ENCODE measurements around the gene CD38.
"Not testable (repeated sequence)": the region's sequence is repeated elsewhere in the genome, so short reads cannot be mapped to it uniquely, and the experiment has no call there.

CD38 gene

DNA sequence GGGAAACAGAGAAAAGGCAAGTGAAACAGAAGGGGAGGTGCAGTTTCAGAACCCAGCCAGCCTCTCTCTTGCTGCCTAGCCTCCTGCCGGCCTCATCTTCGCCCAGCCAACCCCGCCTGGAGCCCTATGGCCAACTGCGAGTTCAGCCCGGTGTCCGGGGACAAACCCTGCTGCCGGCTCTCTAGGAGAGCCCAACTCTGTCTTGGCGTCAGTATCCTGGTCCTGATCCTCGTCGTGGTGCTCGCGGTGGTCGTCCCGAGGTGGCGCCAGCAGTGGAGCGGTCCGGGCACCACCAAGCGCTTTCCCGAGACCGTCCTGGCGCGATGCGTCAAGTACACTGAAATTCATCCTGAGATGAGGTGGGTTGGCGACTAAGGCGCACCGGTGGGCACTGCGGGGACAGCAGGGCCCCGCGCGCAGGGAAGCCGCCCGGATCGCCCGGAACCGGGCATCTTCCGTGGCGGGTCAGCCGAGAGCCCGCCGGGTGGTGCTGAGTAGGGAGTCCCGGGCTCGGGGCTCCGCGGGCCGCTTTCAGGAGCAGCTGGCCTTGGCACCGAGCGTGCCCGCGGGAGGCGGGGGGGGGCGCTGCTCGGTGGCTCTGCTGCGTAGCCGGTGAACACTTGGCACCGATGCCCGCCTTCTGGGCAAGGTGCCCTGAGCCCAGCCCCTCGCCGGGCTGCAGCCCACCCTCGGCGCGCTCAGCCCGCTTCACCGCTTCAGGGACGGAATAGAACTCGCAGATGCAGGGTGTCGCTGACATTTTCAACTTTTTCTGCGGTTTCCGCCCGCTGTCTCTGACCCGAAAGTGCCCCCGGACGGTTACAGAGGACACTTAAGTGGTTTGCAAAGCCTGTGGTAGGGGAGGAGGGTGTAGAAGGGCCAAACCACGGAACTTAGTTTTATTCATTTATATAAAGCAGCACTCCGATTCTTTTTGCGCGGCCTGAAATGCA lies at the start of gene CD38:
TSS of gene CD38 (plus strand) at position 40 of the 953 bp plus-strand sequence. CDS start at position 127, 87 bp downstream.
- DNase-seq = peak; percentile 74

DNA sequence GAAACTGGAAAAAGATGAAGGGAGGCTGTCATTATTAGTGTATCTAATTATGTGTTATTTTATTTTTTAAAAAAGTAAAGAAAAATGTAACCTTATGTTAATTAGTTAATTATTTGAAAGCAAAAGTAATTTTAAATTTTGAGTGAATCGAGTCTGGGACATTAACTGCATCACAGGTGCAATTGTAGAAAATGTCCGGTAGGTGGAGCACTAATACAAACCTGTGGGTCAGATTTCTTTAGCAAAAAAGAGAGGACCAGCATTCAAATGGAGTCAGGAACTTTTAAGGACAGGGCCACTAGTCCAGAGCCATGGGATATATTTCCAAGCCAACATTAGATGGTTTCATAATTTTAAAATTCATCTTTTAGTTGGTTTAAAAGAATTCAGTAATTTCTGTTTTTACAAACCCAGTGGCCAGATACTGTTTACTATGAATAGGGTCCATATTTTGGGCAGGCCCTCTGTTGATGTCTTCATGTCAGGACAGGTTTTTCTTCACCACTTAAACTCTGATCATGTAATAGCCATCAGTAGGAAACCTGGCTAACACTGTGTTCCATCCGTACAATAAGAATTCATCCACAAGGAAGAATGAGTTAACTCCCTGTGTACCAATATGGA lies 48.1 kb upstream of the CD38 start:
- no peak for DNase-seq

DNA sequence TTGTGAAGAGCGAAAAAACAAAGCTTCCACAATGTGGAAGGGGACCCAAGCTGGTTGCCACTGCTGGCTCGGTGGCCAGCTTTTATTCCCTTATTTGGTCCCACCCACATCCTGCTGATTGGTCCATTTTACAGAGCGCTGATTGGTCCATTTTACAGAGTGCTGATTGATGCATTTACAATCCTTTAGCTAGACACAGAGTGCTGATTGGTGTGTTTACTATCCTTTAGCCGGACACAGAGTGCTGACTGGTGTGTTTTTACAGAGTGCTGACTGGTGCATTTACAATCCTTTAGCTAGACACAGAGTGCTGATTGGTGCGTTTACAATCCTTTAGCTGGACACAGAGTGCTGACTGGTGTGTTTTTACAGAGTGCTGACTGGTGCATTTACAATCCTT lies 45.1 kb upstream of the CD38 start:
- DNase-seq = not testable (repeated sequence)

DNA sequence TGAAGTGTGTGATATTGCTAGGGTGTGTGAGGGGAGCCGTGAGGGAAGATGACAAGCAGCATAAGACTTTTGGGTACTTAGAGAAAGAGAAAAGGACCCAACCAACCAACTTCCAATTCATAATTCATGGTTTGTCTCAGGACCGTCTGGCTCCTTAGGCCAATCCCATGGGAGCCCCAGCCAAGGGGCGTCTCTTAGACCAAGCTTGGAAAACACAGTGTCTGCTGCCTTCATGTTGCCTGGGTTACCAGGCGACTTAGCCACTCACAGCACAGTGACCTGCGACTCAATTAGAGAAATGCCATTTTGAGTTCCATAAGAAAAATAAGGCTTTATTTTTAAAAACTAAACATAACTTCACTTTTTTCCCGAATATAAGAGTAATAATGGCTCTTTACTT lies 42.6 kb upstream of the CD38 start:
- no peak for DNase-seq

DNA sequence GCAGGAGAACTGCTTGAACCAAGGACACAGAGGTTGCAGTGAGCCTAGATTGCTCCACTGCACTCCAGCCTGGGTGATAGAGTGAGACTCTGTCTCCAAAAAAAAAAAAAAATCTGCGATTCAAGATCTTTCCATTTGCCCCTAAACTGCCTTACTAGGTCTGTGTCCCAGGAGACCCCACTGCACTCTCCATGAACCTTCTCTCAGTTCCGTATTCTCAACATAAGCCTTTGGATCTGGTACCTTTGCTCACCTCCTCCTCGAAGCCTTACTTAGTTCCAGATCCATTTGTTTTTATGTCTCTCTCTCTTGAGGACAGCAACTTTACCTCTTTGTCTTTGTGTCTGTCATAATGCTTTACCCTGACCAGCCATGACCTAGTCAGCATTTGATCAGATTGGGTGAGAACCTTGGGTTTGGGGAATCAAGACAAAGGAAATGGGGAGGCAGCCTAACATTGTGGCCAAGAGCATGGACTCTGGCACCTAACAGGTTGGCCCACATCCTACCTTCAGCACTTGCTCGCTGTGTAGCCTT lies 41.5 kb upstream of the CD38 start:
- DNase-seq = no peak

DNA sequence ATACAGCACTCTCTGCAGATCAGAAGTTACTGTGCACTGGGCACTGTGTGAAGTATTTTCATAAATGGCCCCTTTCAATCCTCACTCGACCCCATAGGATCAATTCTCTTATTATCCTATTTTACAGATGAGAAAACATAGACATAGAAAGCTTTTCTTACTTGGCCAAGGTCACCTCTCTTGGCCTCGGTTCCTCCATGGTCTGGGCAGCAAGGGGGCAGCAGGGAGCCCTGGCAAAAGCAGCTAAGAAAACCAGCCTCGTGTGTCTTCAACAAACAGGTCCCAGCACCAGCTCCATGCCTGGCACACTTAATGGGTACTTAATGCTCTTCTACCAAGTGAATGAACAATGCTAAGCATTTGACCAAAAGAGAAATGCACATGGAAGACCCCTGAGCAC lies 40.9 kb upstream of the CD38 start:
- no peak for DNase-seq

DNA sequence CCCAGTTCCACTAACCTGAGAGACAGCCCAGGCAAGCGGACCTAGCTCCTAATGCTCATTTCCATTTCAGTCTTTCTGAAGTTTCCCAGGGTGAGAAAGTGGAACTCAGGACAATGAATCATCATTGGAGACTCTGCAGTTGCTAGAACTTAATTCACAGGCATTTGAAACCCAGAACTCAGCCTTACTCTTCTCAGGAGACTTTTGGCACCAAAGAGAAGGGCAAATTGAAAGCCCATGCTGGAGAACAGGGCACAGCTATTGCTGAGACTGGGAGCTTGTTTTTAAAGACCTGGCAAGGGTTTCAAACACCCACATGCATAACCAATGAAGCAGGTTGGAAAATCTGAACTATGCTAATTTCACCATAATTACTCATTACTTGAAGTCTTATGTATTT lies 39.3 kb upstream of the CD38 start:
- DNase-seq = no peak

DNA sequence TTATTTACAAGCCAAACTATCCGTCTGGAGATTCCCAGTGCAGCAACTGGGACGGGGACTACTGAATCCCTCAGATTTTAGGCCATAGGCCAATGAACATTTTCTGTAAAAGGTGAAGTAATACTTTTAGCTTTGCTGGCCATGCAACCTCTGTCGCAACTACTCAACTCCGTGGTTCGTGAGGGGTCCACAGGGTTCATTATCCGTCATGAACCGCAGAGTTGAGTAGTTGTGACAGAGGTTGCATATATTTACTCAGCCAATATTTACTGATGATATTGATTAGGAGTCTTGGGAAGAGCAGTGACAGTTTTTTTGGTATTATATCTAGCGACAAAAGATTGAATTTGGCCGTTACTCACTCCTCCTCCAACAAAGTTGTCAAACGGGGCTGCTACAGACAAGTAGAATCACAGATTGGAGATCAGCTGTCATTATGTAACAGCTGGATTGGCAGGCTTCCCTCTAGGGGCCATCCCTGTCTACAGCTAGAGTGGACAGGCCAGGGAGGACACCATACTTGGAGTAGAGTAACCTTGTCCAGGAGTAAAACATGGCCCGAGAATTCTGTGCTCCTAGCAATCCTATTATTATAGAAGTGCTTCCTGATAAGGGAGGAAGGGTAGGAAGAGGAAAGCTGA lies 37.2 kb upstream of the CD38 start:
- DNase-seq = no peak

DNA sequence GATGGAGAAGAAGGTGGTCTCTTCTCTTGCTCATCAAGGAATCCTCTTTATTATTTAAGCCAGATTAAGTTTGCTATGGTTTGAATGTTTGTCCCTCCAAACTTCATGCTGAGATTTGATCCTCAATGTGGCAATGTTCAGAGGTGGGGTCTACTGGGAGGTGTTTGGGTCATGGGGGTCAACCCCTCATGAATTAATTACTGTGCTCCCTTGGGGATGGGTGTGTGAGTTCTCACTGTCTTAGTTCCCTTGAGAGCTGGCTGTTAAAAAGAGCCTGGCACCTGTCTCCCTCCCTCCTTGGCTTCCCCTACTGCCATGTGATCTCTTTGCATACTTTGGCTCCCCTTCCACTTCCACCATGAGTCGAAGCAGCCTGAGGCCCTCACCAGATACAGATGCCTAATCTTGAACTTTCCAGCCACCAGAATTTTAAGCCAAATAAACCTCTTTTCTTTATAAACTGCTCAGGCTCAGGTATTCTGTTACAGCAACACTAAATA lies 36.0 kb upstream of the CD38 start:
- DNase-seq = no peak

DNA sequence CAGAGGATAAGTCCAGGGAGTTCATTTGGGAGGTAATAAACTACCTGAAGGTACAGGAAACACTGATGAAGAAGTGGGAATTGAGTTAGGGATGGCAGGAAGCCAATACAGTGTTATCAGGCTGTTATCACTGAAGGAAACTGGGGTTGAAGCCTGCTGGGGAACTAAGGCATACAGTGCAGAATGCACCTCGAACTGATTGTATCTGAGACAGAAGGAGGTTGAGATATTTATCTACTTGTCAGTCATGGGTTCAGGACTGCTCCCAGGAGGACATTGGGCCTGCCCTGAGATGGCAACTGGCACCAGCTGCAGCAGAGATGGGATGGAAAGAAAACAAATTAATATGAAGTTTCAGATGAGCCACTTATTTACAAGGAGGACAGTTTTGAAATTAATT lies 35.5 kb upstream of the CD38 start:
- no peak for DNase-seq

DNA sequence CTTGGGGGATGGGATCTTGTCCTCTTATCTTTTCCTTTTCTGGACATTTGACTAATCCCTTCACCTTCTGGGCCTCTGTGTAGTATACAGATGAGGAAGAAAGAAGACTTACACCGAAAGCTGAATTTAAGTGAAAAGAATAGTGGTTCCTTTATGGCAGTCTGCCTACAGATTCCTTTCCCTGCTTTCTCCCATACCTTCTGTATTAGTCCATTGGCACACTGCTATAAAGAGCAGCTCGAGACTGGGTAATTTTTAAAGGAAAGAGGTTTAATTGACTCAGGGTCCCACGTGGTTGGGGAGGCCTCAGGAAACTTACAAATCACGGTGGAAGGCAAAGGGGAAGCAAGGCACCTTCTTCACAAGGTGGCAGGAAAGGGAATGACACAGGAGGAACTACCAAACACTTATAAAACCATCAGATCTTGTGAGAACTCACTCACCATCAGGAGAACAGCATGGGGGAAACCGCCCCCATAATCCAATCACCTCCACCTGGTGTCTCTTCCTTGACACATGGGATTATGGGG lies 34.0 kb upstream of the CD38 start:
- no peak for DNase-seq

DNA sequence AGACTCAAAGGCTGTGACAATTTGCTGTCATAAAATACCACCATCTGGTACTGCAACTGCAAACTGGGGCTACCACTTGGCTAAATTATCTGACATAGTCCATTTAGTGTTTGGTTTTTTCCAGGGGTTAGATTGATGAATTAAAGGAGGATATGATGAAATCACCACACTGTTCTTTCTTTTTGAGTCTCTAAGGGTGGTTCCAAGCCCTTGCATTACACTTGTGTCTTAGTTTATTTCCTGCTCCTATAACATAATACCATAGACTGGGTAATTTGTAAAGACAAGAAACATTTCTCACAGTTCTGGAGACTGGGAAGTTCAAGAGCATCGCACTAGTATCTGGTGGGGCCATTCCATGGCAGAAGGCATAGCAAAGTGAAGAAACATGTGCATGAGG lies 32.0 kb upstream of the CD38 start:
- DNase-seq = no peak

DNA sequence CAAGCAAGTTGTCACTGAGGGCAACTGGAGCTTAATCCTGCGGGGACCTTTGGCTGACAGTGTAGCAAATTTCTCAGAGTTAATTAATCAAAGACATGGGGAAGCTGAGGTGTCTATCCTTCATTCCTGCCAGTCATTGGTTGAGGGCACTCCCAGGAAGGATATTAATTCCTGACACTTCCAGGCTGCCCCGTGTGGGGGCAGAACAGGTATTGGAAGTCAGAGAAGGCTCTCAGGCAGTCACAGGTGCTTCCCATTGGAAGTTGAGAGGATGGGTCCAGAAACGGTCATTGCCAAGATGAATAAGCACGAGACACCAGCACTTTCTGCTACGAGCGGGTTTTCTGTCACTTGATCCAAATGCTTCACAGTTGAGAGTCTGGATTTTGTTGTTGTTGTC lies 29.1 kb upstream of the CD38 start:
- DNase-seq = no peak

DNA sequence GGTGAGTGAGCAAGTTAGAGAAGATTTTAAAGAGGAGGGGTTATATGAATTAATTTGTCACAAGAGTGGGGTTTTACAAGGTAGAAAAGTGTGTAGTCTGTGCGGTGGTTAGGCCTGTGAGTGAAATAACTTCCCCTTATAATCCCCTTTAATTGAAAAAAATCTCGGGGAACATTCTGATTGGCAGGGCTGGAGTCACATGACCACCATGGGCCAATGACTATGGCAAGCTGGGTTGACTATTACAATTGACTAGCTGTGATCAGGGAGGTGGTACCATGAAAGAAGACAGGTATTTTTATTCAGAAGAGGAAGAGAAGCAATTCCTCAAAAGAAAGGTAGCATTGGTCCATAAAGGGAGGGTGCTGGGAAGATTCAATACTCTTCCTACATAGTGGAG lies 27.0 kb upstream of the CD38 start:
- DNase-seq = no peak

DNA sequence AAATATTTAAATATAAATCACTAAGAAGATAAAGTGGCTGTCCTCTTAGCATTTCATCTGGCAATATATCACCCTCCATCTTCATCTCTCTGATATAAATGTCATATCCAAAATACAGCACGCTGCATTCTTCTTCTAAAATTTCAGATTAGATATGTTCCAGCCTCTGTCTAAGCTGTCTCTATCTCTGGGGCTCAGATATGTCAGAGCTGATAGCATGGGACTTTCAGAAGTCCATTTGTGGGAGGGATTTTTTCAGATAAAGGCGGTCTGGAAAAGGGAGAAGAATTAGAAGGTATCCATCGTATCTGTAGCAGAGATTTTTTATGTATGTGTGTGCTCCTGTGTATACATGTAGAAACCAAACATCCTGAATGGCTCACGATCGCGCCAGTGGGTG lies 25.0 kb upstream of the CD38 start:
- no peak for DNase-seq

DNA sequence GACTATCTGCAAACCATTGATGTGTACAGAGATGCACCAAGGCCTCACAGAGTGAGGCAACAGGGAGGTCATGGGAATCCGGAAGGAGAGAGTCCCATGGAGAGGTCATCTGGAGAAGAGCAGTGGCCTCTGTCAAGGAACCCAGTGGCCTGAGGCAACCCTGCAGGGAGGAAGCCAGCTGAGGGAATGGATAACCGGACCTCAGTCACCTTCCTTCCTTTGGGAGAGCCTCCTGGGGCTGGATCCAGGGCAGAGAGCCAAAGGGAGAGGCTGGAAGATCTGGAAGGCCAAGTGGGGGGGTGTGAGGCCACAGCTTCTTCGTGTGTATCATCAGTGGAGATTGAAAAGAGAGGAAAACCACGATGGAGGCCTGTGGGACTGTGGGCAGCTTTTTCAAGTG lies 24.3 kb upstream of the CD38 start:
- no peak for DNase-seq

DNA sequence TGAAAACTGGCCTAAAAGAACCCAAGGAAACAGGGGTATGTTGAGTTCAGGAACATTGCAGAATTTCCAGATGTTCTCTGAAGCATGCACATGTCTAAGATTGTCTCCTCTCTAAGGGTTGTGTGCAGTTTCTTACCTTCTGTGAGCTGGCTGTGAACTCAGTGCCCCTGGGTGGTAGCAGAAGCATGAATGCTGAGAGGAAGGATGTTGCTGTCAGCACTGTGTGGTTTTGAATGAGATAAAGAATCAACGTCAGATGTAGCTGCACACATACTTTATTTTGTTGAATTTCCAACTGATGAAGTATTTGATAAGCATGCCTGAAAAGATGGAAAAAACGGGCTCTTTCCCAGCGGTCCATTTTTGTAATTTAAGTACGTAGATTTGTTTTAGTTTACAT lies 23.8 kb upstream of the CD38 start:
- no peak for DNase-seq

DNA sequence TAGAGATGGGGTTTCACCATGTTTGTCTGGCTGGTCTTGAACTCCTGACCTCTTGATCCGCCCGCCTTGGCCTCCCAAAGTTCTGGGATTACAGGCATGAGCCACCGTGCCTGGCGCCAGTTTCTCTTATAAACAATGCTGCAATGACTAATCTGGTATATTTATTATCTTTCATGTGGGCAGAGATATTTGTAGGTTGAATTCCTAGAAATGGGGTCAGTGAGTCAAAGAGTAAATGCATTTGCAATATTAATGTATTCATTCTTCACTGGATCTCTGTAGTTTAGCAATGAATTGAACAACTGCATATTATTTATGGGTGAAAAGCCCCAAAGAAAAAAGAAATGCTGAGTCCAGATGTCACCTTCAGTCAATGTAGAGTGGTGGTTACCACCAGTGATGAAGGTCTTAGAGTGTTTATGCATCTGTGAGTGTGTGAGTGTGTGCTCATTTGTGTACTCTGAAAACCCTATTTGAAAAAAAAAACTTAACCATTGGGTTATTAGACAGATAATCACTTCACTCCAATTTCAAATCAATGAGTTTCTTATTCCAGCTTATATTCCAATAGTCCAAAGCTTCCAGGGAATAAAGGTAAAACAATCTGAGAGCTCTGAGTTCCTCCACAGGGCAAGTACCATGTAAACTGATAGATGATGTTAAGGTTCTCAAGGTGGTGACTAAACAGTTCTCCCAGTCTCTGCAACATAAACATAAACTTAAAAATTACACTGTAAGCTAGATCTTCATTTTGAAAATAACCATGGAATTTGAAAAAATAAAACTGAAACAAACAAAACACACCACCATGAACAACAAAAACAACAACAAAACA lies 22.6 kb upstream of the CD38 start:
- DNase-seq = peak; percentile 68

DNA sequence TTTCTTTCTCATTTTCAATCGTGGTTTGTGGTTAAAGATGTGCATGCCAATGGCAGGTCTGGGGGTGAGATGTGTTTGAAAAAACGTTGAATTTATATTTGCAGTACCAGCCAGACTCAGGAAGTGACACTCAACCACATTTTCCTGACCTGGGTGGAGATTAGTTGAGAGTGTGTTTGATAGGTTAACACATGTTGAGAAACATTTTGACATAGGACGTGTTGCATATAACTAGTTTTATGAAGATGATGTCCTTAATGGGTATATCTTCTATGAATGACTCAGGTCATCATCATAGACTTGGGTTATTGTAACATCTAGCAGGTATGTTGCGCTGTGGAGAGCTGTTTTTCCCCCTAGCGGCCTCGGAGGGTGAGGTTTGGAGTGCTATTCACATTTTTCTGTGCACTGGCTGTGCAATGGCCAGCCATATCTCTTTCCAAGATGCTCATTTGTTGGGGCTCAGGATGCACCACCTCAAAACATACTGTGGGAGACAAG lies 21.7 kb upstream of the CD38 start:
- peak; percentile 84 for DNase-seq

DNA sequence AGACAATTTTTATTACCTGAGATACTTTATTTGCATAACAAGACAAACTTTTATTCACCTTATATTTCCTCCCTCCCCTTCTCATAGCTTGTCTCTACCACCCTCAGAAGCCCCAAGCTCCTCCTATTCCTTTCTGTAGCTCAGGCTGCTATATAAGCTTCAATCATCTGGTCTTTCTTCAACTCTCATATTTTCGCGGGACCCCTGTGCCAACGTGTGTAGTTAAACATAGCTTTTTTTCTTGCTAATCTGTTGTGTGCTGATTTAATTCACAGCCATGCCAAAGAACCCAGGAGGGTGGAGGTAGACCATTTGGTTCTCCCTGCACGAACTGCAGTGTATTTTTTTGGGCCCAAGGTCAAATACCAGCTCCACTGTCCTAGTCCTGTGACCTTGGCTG lies 21.1 kb upstream of the CD38 start:
- no peak for DNase-seq

DNA sequence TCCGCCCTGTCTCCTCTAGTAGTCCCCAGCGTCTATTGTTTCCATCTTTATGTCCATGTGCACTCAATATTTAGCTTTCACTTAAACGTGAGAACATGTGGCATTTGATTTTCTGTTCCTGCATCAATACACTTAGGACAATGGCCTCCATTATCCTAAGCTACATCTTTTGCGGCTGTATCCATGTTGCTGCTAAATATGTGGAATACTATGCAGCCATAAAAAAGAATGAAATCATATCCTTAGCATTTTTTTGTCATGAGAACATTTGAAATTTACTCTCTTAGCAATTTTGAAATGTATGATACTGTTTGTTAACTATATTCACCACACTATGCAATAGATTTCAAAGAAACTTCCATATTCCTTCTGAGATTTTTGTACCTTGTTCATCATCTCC lies 19.8 kb upstream of the CD38 start:
- DNase-seq = no peak

DNA sequence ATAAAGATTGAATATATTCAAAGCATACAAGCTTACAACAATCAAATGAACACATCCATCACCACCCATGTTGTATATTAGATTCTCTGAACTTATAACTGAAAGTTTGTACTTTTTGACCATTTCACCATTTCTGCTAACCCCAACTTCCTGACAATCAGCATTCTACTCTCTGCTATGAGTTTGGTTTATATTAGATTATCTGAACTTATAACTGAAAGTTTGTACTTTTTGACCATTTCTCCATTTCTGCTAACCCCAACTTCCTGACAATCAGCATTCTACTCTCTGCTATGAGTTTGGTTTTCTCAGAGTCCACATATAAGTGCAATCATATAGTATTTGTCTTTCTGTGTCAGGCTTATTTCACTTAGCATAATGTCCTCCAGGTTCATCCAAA lies 15.7 kb upstream of the CD38 start:
- DNase-seq = not testable (repeated sequence)

Measured in activated CD8-positive, alpha-beta memory T cell treated with anti-CD3 and anti-CD28 coated beads, Interleukin-2, amount 50 U/mL, for 48 hours (primary cell).